ENCODE data around the gene AKR1B1.

The AKR1B1 gene

GRCh38 chr7:134462337-134462925 is 3.5 kb upstream of the AKR1B1 start:
- peak; percentile 82 for DNase-seq (ENCODE audit: low read depth)
- no peak for TF ChIP-seq CTCF (conservative IDR thresholded peaks at IDR 0.05; ENCODE audit: low read length)
- H3K4me3 ChIP-seq (ENCODE audit: low read length): no peak overlapping the region

GRCh38 chr7:134461916-134462315 is 3.0 kb upstream of the AKR1B1 start:
- H3K4me3 ChIP-seq (ENCODE audit: low read length): no peak overlapping the region
- no peak for TF ChIP-seq CTCF (conservative IDR thresholded peaks at IDR 0.05; ENCODE audit: low read length)
- DNase-seq (ENCODE audit: low read depth): no peak

- no peak for TF ChIP-seq CTCF (conservative IDR thresholded peaks at IDR 0.05; ENCODE audit: low read length)
- no peak for DNase-seq (ENCODE audit: low read depth)
- H3K4me3 ChIP-seq (ENCODE audit: low read length): no peak overlapping the region
These were observed 1.1 kb upstream of the AKR1B1 start for GRCh38 chr7:134459981-134460380.

GRCh38 chr7:134458341-134458805 is 527 bp downstream of the AKR1B1 start:
- peak overlapping the region; percentile 86 for H3K4me3 ChIP-seq (ENCODE audit: low read length)
- TF ChIP-seq CTCF (conservative IDR thresholded peaks at IDR 0.05; ENCODE audit: low read length): peak; percentile 43
- peak; percentile 42 for DNase-seq (ENCODE audit: low read depth)

GRCh38 chr7:134457210-134457609 is 1.7 kb downstream of the AKR1B1 start:
- no peak for TF ChIP-seq CTCF (conservative IDR thresholded peaks at IDR 0.05; ENCODE audit: low read length)
- H3K4me3 ChIP-seq (ENCODE audit: low read length): peak overlapping the region; percentile 86
- DNase-seq (ENCODE audit: low read depth): peak; percentile 77

GRCh38 chr7:134454277-134454676 is 4.6 kb downstream of the AKR1B1 start:
- DNase-seq (ENCODE audit: low read depth): peak; percentile 47
- TF ChIP-seq CTCF (conservative IDR thresholded peaks at IDR 0.05; ENCODE audit: low read length): no peak
- no peak overlapping the region for H3K4me3 ChIP-seq (ENCODE audit: low read length)

GRCh38 chr7:134453518-134453917 is 5.4 kb downstream of the AKR1B1 start:
- no peak overlapping the region for H3K4me3 ChIP-seq (ENCODE audit: low read length)
- no peak for DNase-seq (ENCODE audit: low read depth)
- no peak for TF ChIP-seq CTCF (conservative IDR thresholded peaks at IDR 0.05; ENCODE audit: low read length)
